DOHH2 (cell line): ENCODE data around the gene MYH11.

Source experiments
- H3F3A ChIP-seq: fragments of 200-600 bp; sonication (generic), shearing (Covaris generic); 2 replicates; pipeline ENCODE4 v1.6.0; 2016; ENCODE audit warnings: antibody characterized with exemption, mild to moderate bottlenecking; ENCODE audit not compliant: control insufficient read depth, insufficient read depth
- H3K27ac ChIP-seq: fragments of 200-600 bp; sonication (generic); 2 replicates; pipeline ENCODE4 v1.5.1; 2014; ENCODE audit warnings: low read depth, mild to moderate bottlenecking, low read length, moderate library complexity
- H3K27me3 ChIP-seq: fragments of 200-600 bp; sonication (generic); 2 replicates; pipeline ENCODE4 v1.6.1; 2014; ENCODE audit warnings: mild to moderate bottlenecking, low read length, mixed read lengths; ENCODE audit not compliant: control insufficient read depth
- H3K36me3 ChIP-seq: fragments of 200-600 bp; sonication (generic); 2 replicates; pipeline ENCODE4 v1.6.1; 2014; ENCODE audit warnings: mild to moderate bottlenecking, low read length, moderate library complexity, mixed read lengths; ENCODE audit not compliant: control insufficient read depth
- H3K4me1 ChIP-seq: fragments of 200-600 bp; sonication (generic); 2 replicates; pipeline ENCODE4 v1.6.1; 2014; ENCODE audit warnings: mild to moderate bottlenecking, low read length, mixed read lengths; ENCODE audit not compliant: control insufficient read depth
- H3K4me2 ChIP-seq: fragments of 200-600 bp; sonication (generic); 2 replicates; pipeline ENCODE4 v1.6.0; 2014; ENCODE audit warnings: mild to moderate bottlenecking, low read length, moderate library complexity
- H3K4me3 ChIP-seq: fragments of 200-600 bp; sonication (generic); 2 replicates; pipeline ENCODE4 v1.5.1; 2014; ENCODE audit warnings: mild to moderate bottlenecking, low read length, mixed read lengths
- H3K79me2 ChIP-seq: fragments of 200-600 bp; sonication (generic); 2 replicates; pipeline ENCODE4 v1.6.1; 2014; ENCODE audit warnings: mild to moderate bottlenecking, low read length, mixed read lengths; ENCODE audit not compliant: control insufficient read depth
- H3K9me2 ChIP-seq: fragments of 200-600 bp; sonication (generic); replicated peaks from 2 replicates; pipeline ENCODE4 v1.6.1; 2014; ENCODE audit warnings: mild to moderate bottlenecking, low read length, mixed read lengths; ENCODE audit not compliant: control insufficient read depth
- H3K9me3 ChIP-seq: fragments of 200-600 bp; sonication (generic); 2 replicates; pipeline ENCODE4 v1.6.1; 2014; ENCODE audit warnings: antibody characterized with exemption, low read length, mixed read lengths; ENCODE audit not compliant: control insufficient read depth, insufficient read depth
- H4K20me1 ChIP-seq: fragments of 200-600 bp; sonication (generic); 2 replicates; pipeline ENCODE4 v1.6.0; 2014; ENCODE audit warnings: low read depth, mild to moderate bottlenecking, antibody characterized with exemption, low read length, moderate library complexity; ENCODE audit not compliant: control insufficient read depth, insufficient read depth
- EZH2phosphoT487 ChIP-seq: fragments of 200-600 bp; sonication (generic); IDR thresholded peaks from 2 replicates; pipeline ENCODE4 v1.6.1; 2017; ENCODE audit warnings: borderline replicate concordance, mild to moderate bottlenecking, antibody characterized with exemption, low read length, moderate library complexity, mixed read lengths
- TF ChIP-seq, protein P1 (sequence below): fragments of 200-600 bp; sonication (generic); IDR thresholded peaks from one replicate; pipeline ENCODE4 v1.5.1; 2014; ENCODE audit warnings: antibody characterized with exemption, mild to moderate bottlenecking, low read depth, low read length; ENCODE audit not compliant: poor library complexity, severe bottlenecking

Gene MYH11

DNA sequence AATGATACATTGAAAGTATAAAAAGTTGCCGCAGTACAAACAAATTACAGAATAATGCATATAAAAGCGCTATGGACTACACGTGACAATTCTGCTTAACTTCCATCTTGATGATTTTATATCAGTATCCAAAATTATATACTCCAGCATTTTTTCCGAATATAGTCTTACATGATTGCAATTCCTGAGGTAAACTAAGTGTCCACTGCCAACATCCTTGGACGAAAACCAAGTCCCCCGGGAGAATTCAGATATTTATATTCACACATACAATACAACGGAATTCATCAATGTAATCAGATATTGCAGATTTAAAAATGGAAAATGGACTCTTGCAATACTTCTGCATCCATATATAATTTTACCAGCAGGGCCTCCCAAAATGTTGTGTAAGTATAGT, 8.9 kb upstream of the MYH11 start:
- H3K9me3 ChIP-seq, result no peaks in the 10 kb centered on the region
- peaks cover 2% of the 10 kb centered on the region; the same call in 1 of the 2 replicates for H3K27me3 ChIP-seq
- H3F3A ChIP-seq, result 0 out of 2 replicates have a peak, but pooled peaks cover 4% of the 10 kb centered on the region
- no peaks in the 10 kb centered on the region for H3K9me2 ChIP-seq
- H3K4me2 ChIP-seq, result no peak overlapping the region
- H3K36me3 ChIP-seq, result peaks cover 29% of the 10 kb centered on the region
- H3K4me3 ChIP-seq, result no peak overlapping the region
- no peak overlapping the region for H3K27ac ChIP-seq
- TF ChIP-seq EZH2phosphoT487, result no peak
- TF ChIP-seq, protein P1, sequence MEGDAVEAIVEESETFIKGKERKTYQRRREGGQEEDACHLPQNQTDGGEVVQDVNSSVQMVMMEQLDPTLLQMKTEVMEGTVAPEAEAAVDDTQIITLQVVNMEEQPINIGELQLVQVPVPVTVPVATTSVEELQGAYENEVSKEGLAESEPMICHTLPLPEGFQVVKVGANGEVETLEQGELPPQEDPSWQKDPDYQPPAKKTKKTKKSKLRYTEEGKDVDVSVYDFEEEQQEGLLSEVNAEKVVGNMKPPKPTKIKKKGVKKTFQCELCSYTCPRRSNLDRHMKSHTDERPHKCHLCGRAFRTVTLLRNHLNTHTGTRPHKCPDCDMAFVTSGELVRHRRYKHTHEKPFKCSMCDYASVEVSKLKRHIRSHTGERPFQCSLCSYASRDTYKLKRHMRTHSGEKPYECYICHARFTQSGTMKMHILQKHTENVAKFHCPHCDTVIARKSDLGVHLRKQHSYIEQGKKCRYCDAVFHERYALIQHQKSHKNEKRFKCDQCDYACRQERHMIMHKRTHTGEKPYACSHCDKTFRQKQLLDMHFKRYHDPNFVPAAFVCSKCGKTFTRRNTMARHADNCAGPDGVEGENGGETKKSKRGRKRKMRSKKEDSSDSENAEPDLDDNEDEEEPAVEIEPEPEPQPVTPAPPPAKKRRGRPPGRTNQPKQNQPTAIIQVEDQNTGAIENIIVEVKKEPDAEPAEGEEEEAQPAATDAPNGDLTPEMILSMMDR, result no peak
- peaks cover 4% of the 10 kb centered on the region; the same call in 1 of the 2 replicates for H4K20me1 ChIP-seq
- no peaks in the 10 kb centered on the region for H3K4me1 ChIP-seq
- no peaks in the 10 kb centered on the region for H3K79me2 ChIP-seq

DNA sequence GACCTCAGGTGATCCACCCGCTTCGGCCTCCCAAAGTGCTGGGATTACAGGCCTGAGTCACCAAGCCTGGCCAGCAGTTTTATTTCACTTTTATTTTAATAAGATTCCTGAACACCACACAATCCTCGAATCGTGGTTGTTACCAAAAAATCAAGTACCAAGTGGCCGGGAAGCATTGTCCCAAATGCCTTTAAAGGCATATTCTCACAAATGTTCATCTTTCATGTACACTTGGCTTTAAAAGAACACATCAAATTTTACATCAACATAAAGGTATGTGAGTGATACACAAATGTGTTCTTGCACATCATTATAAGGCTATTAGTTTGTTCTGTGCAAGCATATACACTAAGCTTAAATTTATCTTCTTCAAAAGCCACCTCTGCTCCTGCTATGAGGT, 8.1 kb upstream of the MYH11 start:
- Histone ChIP-seq H3K79me2 (no peaks in the 10 kb centered on the region), H3K27me3 (peaks cover 4% of the 10 kb centered on the region; the same call in 1 of the 2 replicates), H4K20me1 (peaks cover 4% of the 10 kb centered on the region; the same call in 1 of the 2 replicates), H3K27ac (no peak overlapping the region), H3K9me2 (no peaks in the 10 kb centered on the region), H3K9me3 (no peaks in the 10 kb centered on the region), H3K4me3 (no peak overlapping the region), H3K4me2 (no peak overlapping the region), H3K36me3 (peaks cover 22% of the 10 kb centered on the region), H3F3A (0 out of 2 replicates have a peak, but pooled peaks cover 6% of the 10 kb centered on the region), H3K4me1 (no peaks in the 10 kb centered on the region)
- TF ChIP-seq, protein P1, result no peak
- TF ChIP-seq EZH2phosphoT487, result no peak

DNA sequence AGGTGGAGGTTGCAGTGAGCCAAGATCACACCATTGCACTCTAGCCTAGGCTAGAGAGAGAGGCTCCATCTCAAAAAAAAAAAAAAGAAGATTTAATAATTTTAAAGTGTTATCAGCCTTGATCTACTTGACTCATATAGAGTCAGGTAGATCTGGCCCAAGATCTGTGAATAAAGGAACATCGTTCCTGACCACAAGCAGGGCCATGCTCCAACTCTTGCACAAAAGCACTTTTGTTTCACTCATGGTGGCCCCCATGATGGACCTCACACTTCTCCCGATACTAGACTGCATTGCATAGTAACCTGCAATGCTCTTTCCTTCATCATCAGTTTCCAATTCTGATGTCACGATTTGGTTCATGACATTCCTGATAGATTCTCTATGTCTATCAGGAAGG, 5.2 kb upstream of the MYH11 start:
- Histone ChIP-seq H3K9me3 (no peaks in the 10 kb centered on the region), H3K27ac (no peak overlapping the region), H3K4me3 (no peak overlapping the region), H3K27me3 (peaks cover 24% of the 10 kb centered on the region), H3K4me2 (no peak overlapping the region), H3K79me2 (no peaks in the 10 kb centered on the region), H3K4me1 (peaks cover 10% of the 10 kb centered on the region), H4K20me1 (no peaks in the 10 kb centered on the region), H3K9me2 (no peaks in the 10 kb centered on the region), H3K36me3 (peaks cover 11% of the 10 kb centered on the region), H3F3A (0 out of 2 replicates have a peak, but pooled peaks cover 6% of the 10 kb centered on the region)
- no peak for TF ChIP-seq EZH2phosphoT487
- TF ChIP-seq, protein P1, result no peak
